ENCODE data around the gene ST3GAL4. TPM values are rescaled to one million over a fixed set of nuclear protein-coding genes. Genes with fewer than 3 reads are reported as not detected.

Gene ST3GAL4
- total RNA-seq, 1 experiment from 2014 or later: 13.6 TPM

- no peaks in the 10 kb centered on the region; the same call in 1 of the 2 replicates for H3K4me1 ChIP-seq (ENCODE audit: insufficient read depth, low read length)
- H2BK12ac ChIP-seq (ENCODE audit: insufficient read length, low read depth, low read length): no peak overlapping the region
- no peak overlapping the region for H2BK15ac ChIP-seq (ENCODE audit: low read depth, low read length)
- H4K8ac ChIP-seq (replicated peaks; ENCODE audit: insufficient read length, low read depth, low read length): no peak overlapping the region
- Mint-ChIP-seq H3K9me3 (no peaks in the 10 kb centered on the region), H3K27me3 (ENCODE audit: low read depth) (peaks cover 3% of the 10 kb centered on the region), H3K27ac (peak overlapping the region in 2 of 3 experiments; percentile 2 to 58; a peak in 4 of 7 replicates), H3K36me3 (ENCODE audit: insufficient read depth in 1 of 3, low read depth in 3 of 3) (no peaks in the 10 kb centered on the region; a peak in 1 of 7 replicates), H3K4me1 (peaks cover 5 to 9% of the 10 kb centered on the region in 2 experiments), H3K4me3 (no peak overlapping the region)
- H3K27me3 ChIP-seq (ENCODE audit: insufficient read depth, low read length): no peaks in the 10 kb centered on the region
- H3K4me2 ChIP-seq (ENCODE audit: insufficient read depth, insufficient read length, low read length): no peak overlapping the region
- no peak overlapping the region for H4K5ac ChIP-seq (ENCODE audit: insufficient read length, low read depth, low read length)
- H2BK120ac ChIP-seq (ENCODE audit: low read depth, low read length, poor library complexity, severe bottlenecking): no peak overlapping the region
- H4K91ac ChIP-seq (ENCODE audit: insufficient read length, low read depth, low read length): no peak overlapping the region
- no peaks in the 10 kb centered on the region for H3K79me1 ChIP-seq (ENCODE audit: insufficient read depth, low read depth, low read length, poor library complexity, severe bottlenecking)
- DNase-seq: no peak
- no peak for TF ChIP-seq CTCF (conservative IDR thresholded peaks at IDR 0.05)
- H3K18ac ChIP-seq (ENCODE audit: insufficient read length, low read depth, low read length): no peak overlapping the region
- WGBS (ENCODE audit: extremely low coverage, insufficient read length, low lambda C conversion rate): no CpG with 5 or more reads among the region's 30 CpGs
- no peak overlapping the region for H3T11ph ChIP-seq (ENCODE audit: low read length)
- H3K27ac ChIP-seq (ENCODE audit: insufficient read length, low read depth, low read length): no peak overlapping the region
- no peak overlapping the region for H3K56ac ChIP-seq (ENCODE audit: insufficient read length, low read depth, low read length)
- no peak overlapping the region for H3K14ac ChIP-seq (ENCODE audit: insufficient read depth, low read length)
- H3K9me3 ChIP-seq (ENCODE audit: control insufficient read depth, low read depth, low read length): no peaks in the 10 kb centered on the region
- no peak overlapping the region for H2BK20ac ChIP-seq (ENCODE audit: low read depth, low read length, poor library complexity, severe bottlenecking)
- H2BK5ac ChIP-seq (ENCODE audit: insufficient read length, low read length): no peak overlapping the region
- H3K79me2 ChIP-seq (ENCODE audit: insufficient read depth, low read length): no peaks in the 10 kb centered on the region
- H3K9ac ChIP-seq (ENCODE audit: extremely low read depth, insufficient read length, low read length): no peak overlapping the region
- H3K23ac ChIP-seq (ENCODE audit: insufficient read length, low read depth, low read length): no peak overlapping the region
- no peak overlapping the region for H2AFZ ChIP-seq (ENCODE audit: low read length)
- no peaks in the 10 kb centered on the region for H4K20me1 ChIP-seq (ENCODE audit: control insufficient read depth, insufficient read depth, insufficient read length)
- H3K23me2 ChIP-seq (ENCODE audit: insufficient read length, low read depth, low read length, poor library complexity, severe bottlenecking): no peaks in the 10 kb centered on the region
- no peak overlapping the region for H2AK5ac ChIP-seq (ENCODE audit: insufficient read length, low read length)
- no peak overlapping the region for H3K4ac ChIP-seq (ENCODE audit: low read depth, low read length)
Observed at GRCh38 chr11:126424471-126425039, 69.1 kb downstream of the ST3GAL4 start.

Measured in H9 (cell line).